H9 (cell line): ENCODE measurements around the gene SPA17. TPM values are rescaled to one million over a fixed set of nuclear protein-coding genes. Genes with fewer than 3 reads are reported as not detected.

ENCODE experiments used
- DNase-seq: peaks from one replicate; pipeline ENCODE4 v3.0.0-alpha.2; 2017
- H2AFZ ChIP-seq: one replicate; pipeline ENCODE4 v1.6.1; 2013; ENCODE audit warnings: mild to moderate bottlenecking, low read length, control low read depth, moderate library complexity
- H2AK5ac ChIP-seq: 2 replicates; pipeline ENCODE4 v1.6.1; 2013; ENCODE audit warnings: low read length, control low read depth, mixed read lengths; ENCODE audit not compliant: insufficient read length
- H2BK120ac ChIP-seq: one replicate; pipeline ENCODE4 v1.6.1; 2013; ENCODE audit warnings: low read depth, mild to moderate bottlenecking, low read length, control low read depth, inconsistent platforms; ENCODE audit not compliant: poor library complexity, severe bottlenecking
- H2BK12ac ChIP-seq: 2 replicates; pipeline ENCODE4 v1.6.1; 2013; ENCODE audit warnings: low read length, control low read depth, mixed read lengths, low read depth; ENCODE audit not compliant: insufficient read length
- H2BK15ac ChIP-seq: 2 replicates; pipeline ENCODE4 v1.6.1; 2013; ENCODE audit warnings: low read depth, low read length, control low read depth
- H2BK20ac ChIP-seq: one replicate; pipeline ENCODE4 v1.6.1; 2013; ENCODE audit warnings: low read depth, mild to moderate bottlenecking, low read length, control low read depth, inconsistent platforms; ENCODE audit not compliant: poor library complexity, severe bottlenecking
- H2BK5ac ChIP-seq: 2 replicates; pipeline ENCODE4 v1.6.1; 2013; ENCODE audit warnings: low read length, control low read depth, mixed read lengths; ENCODE audit not compliant: insufficient read length
- H3K14ac ChIP-seq: 2 replicates; pipeline ENCODE4 v1.6.1; 2013; ENCODE audit warnings: low read length, control low read depth; ENCODE audit not compliant: insufficient read depth
- H3K18ac ChIP-seq: 2 replicates; pipeline ENCODE4 v1.6.1; 2013; ENCODE audit warnings: low read depth, mild to moderate bottlenecking, mixed read lengths, low read length, control low read depth; ENCODE audit not compliant: insufficient read length
- H3K23ac ChIP-seq: 2 replicates; pipeline ENCODE4 v1.6.1; 2013; ENCODE audit warnings: low read length, control low read depth, mixed read lengths, low read depth; ENCODE audit not compliant: insufficient read length
- H3K23me2 ChIP-seq: 2 replicates; pipeline ENCODE4 v1.6.1; 2013; ENCODE audit warnings: low read depth, mild to moderate bottlenecking, mixed read lengths, low read length, control low read depth; ENCODE audit not compliant: insufficient read length, poor library complexity, severe bottlenecking
- H3K27ac ChIP-seq: 2 replicates; pipeline ENCODE4 v1.5.1; 2013; ENCODE audit warnings: low read length, control low read depth, mixed read lengths, low read depth; ENCODE audit not compliant: insufficient read length
- H3K27me3 ChIP-seq: 2 replicates; pipeline ENCODE4 v1.6.1; 2013; ENCODE audit warnings: low read length, control low read depth, inconsistent platforms; ENCODE audit not compliant: insufficient read depth
- H3K4ac ChIP-seq: 2 replicates; pipeline ENCODE4 v1.6.1; 2013; ENCODE audit warnings: low read depth, mild to moderate bottlenecking, control low read depth, inconsistent platforms, low read length, moderate library complexity
- H3K4me1 ChIP-seq: 2 replicates; pipeline ENCODE4 v1.6.1; 2013; ENCODE audit warnings: low read length, control low read depth, inconsistent platforms; ENCODE audit not compliant: insufficient read depth
- H3K4me2 ChIP-seq: 2 replicates; pipeline ENCODE4 v1.6.1; 2013; ENCODE audit warnings: low read length, control low read depth, mixed read lengths; ENCODE audit not compliant: insufficient read length, insufficient read depth
- H3K56ac ChIP-seq: 2 replicates; pipeline ENCODE4 v1.6.1; 2013; ENCODE audit warnings: low read depth, mild to moderate bottlenecking, mixed read lengths, low read length, control low read depth; ENCODE audit not compliant: insufficient read length
- H3K79me1 ChIP-seq: 2 replicates; pipeline ENCODE4 v1.6.1; 2013; ENCODE audit warnings: low read depth, mild to moderate bottlenecking, moderate library complexity, low read length, control low read depth, inconsistent platforms; ENCODE audit not compliant: insufficient read depth, poor library complexity, severe bottlenecking
- H3K79me2 ChIP-seq: 2 replicates; pipeline ENCODE4 v1.6.1; 2013; ENCODE audit warnings: low read length, control low read depth, inconsistent platforms; ENCODE audit not compliant: insufficient read depth
- H3K9ac ChIP-seq: 2 replicates; pipeline ENCODE4 v1.6.1; 2013; ENCODE audit warnings: low read length, control low read depth, mixed read lengths; ENCODE audit not compliant: insufficient read length; ENCODE audit errors: extremely low read depth
- H3K9me3 ChIP-seq: one replicate; pipeline ENCODE4 v1.6.1; 2013; ENCODE audit warnings: low read depth, low read length, inconsistent platforms; ENCODE audit not compliant: control insufficient read depth
- H3T11ph ChIP-seq: one replicate; pipeline ENCODE4 v1.6.1; 2013; ENCODE audit warnings: mild to moderate bottlenecking, low read length, control low read depth, inconsistent platforms
- H4K20me1 ChIP-seq: one replicate; pipeline ENCODE4 v1.6.1; 2013; ENCODE audit not compliant: control insufficient read depth, insufficient read length, insufficient read depth
- H4K5ac ChIP-seq: 2 replicates; pipeline ENCODE4 v1.6.1; 2013; ENCODE audit warnings: low read depth, mild to moderate bottlenecking, mixed read lengths, low read length, control low read depth; ENCODE audit not compliant: insufficient read length
- H4K8ac ChIP-seq: replicated peaks from 2 replicates; pipeline ENCODE4 v1.6.1; 2013; ENCODE audit warnings: low read length, control low read depth, mixed read lengths, low read depth; ENCODE audit not compliant: insufficient read length
- H4K91ac ChIP-seq: 2 replicates; pipeline ENCODE4 v1.6.1; 2013; ENCODE audit warnings: low read depth, mild to moderate bottlenecking, moderate library complexity, mixed read lengths, low read length, control low read depth; ENCODE audit not compliant: insufficient read length
- H3K27ac Mint-ChIP-seq, 3 experiments: 2 replicates in 2 of 3; 3 replicates in 1 of 3; pipeline ENCODE4 v1.8.0; 2020 to 2021; ENCODE audit warnings: mixed read lengths in 3 of 3, mild to moderate bottlenecking in 1 of 3, moderate library complexity in 1 of 3
- H3K27me3 Mint-ChIP-seq: 2 replicates; pipeline ENCODE4 v1.8.0; 2021; ENCODE audit warnings: low read depth, mild to moderate bottlenecking, moderate library complexity, mixed read lengths
- H3K36me3 Mint-ChIP-seq, 3 experiments: 2 replicates in 2 of 3; 3 replicates in 1 of 3; pipeline ENCODE4 v1.8.0; 2020 to 2021; ENCODE audit warnings: low read depth in 3 of 3, mixed read lengths in 3 of 3; ENCODE audit not compliant: insufficient read depth in 1 of 3
- H3K4me1 Mint-ChIP-seq, 2 experiments: 2 replicates each; pipeline ENCODE4 v1.8.0; 2020; ENCODE audit warnings: mixed read lengths in 2 of 2
- H3K4me3 Mint-ChIP-seq, 2 experiments: 2 replicates in 1 of 2; 3 replicates in 1 of 2; pipeline ENCODE4 v1.8.0; 2020 to 2021; ENCODE audit warnings: mild to moderate bottlenecking in 2 of 2, mixed read lengths in 2 of 2, moderate library complexity in 1 of 2
- H3K9me3 Mint-ChIP-seq, 2 experiments: 2 replicates in 1 of 2; 3 replicates in 1 of 2; pipeline ENCODE4 v1.8.0; 2020; ENCODE audit warnings: mild to moderate bottlenecking in 2 of 2, mixed read lengths in 2 of 2, moderate library complexity in 1 of 2
- WGBS: extraction: QIAGEN DNeasy Blood & Tissue Kit; methylation state at CpG from one replicate; pipeline ENCODE4 v1.1.7; 2013; ENCODE audit warnings: missing lambda C conversion rate, low lambda C conversion rate, mixed read lengths; ENCODE audit not compliant: insufficient read length; ENCODE audit errors: extremely low coverage; 5-methylcytosine and 5-hydroxymethylcytosine counted together
- total RNA-seq: library from RNA; stranded (reverse); gene quantifications from 2 replicates; pipeline ENCODE4 v1.2.1, GENCODE V29; 2021
- TF ChIP-seq, protein P1 (sequence below): fragments of 200-600 bp; sonication (generic); conservative IDR thresholded peaks from 3 replicates; pipeline ENCODE4 v1.8.0; 2021; ENCODE audit warnings: antibody characterized with exemption, mild to moderate bottlenecking

Gene SPA17
- total RNA-seq, 1 experiment from 2014 or later, result 6.9 TPM

DNA sequence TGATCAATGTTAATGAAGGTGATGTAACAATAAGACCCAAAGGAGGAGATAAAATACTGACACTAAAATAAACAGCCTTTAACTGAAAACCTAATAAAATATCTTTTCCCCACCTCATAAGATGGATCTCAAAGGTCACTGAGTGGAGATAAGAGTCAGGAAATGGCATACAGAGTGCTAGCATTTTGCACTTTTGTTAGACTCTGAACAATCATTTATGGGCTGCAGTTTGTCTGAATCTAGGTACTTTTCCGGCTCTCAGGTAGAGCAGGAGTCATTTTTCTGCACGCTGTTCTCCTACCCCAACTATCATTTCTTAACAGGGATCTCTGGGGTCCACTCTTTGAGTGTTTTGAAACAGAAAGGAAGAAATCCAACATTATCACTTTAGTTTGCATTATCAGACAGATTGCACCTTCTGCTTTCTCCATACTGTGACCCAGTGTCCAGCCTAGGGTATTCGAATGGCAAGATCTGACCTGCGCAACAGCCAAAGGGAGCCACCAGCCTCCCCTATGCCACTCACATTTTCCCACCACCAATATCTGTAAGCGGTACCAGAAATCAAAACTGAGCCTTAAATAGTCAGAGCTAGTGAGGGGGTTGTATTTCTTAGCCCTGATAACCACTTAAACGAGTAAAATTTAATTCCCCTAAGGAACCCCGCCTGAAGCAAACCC lies 1.0 kb upstream of the SPA17 start:
- no peak overlapping the region for H2AFZ ChIP-seq

More for the DNA sequence above, 1.0 kb upstream of the SPA17 start:
- Histone ChIP-seq H2BK15ac (no peak overlapping the region), H3K79me1 (no peaks in the 10 kb centered on the region), H3K23me2 (peaks cover 12% of the 10 kb centered on the region), H3K18ac (no peak overlapping the region), H4K20me1 (no peaks in the 10 kb centered on the region), H4K91ac (no peak overlapping the region), H3K4me1 (no peaks in the 10 kb centered on the region), H3K56ac (no peak overlapping the region), H2BK5ac (no peak overlapping the region), H2BK120ac (no peak overlapping the region), H3K4ac (no peak overlapping the region), H3K9ac (no peak overlapping the region), H3K14ac (peak overlapping the region; percentile 74; the same call in 1 of the 2 replicates), H2BK12ac (no peak overlapping the region), H2AK5ac (no peak overlapping the region), H3T11ph (no peak overlapping the region), H3K4me2 (peak overlapping the region; percentile 57), H3K79me2 (no peaks in the 10 kb centered on the region), H2BK20ac (no peak overlapping the region), H4K5ac (no peak overlapping the region), H3K27me3 (peaks cover 6% of the 10 kb centered on the region), H3K23ac (no peak overlapping the region), H3K27ac (no peak overlapping the region), H3K9me3 (no peaks in the 10 kb centered on the region), H4K8ac (no peak overlapping the region)
- TF ChIP-seq, protein P1, sequence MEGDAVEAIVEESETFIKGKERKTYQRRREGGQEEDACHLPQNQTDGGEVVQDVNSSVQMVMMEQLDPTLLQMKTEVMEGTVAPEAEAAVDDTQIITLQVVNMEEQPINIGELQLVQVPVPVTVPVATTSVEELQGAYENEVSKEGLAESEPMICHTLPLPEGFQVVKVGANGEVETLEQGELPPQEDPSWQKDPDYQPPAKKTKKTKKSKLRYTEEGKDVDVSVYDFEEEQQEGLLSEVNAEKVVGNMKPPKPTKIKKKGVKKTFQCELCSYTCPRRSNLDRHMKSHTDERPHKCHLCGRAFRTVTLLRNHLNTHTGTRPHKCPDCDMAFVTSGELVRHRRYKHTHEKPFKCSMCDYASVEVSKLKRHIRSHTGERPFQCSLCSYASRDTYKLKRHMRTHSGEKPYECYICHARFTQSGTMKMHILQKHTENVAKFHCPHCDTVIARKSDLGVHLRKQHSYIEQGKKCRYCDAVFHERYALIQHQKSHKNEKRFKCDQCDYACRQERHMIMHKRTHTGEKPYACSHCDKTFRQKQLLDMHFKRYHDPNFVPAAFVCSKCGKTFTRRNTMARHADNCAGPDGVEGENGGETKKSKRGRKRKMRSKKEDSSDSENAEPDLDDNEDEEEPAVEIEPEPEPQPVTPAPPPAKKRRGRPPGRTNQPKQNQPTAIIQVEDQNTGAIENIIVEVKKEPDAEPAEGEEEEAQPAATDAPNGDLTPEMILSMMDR, result no peak
- H3K36me3 Mint-ChIP-seq, result no peaks in the 10 kb centered on the region
- H3K4me1 Mint-ChIP-seq, result peaks cover 7 to 14% of the 10 kb centered on the region in 2 experiments
- WGBS, result no CpG with 5 or more reads among the region's 7 CpGs
- H3K27me3 Mint-ChIP-seq, result peaks cover 13% of the 10 kb centered on the region
- no peak for DNase-seq
- no peaks in the 10 kb centered on the region for H3K9me3 Mint-ChIP-seq
- no peak overlapping the region for H3K27ac Mint-ChIP-seq
- H3K4me3 Mint-ChIP-seq, result peak overlapping the region; percentile 87 to 93
